Activated T-helper 2 cell treated with anti-CD3 and anti-CD28 coated beads, Interferon-gamma antibody, Interleukin-2, Interleukin-4, amounts not matched to agents 10 μg/mL and 5 μg/mL and 100 μg/mL, durations not matched to agents 14 hours and 24 hours and 36 hours (primary cell): Measurements from ENCODE around the gene TMEM106B. TPM values are rescaled to one million over a fixed set of nuclear protein-coding genes. Genes with fewer than 3 reads are reported as not detected.

ENCODE experiments used
- DNase-seq: peaks from one replicate; pipeline ENCODE4 v3.0.0; 2021; ENCODE audit warnings: low spot score
- H3K27ac Mint-ChIP-seq: one replicate; pipeline ENCODE4 v1.8.0; 2021; ENCODE audit warnings: mixed read lengths
- H3K27me3 Mint-ChIP-seq: one replicate; pipeline ENCODE4 v1.8.0; 2021; ENCODE audit warnings: low read depth, mixed read lengths
- H3K36me3 Mint-ChIP-seq: one replicate; pipeline ENCODE4 v1.8.0; 2021; ENCODE audit warnings: low read depth, mixed read lengths
- H3K4me1 Mint-ChIP-seq: one replicate; pipeline ENCODE4 v1.8.0; 2021; ENCODE audit warnings: low read depth, mixed read lengths
- H3K4me3 Mint-ChIP-seq: one replicate; pipeline ENCODE4 v1.8.0; 2021; ENCODE audit warnings: low read depth, mild to moderate bottlenecking, moderate library complexity, mixed read lengths
- H3K9me3 Mint-ChIP-seq: one replicate; pipeline ENCODE4 v1.8.0; 2021; ENCODE audit warnings: mixed read lengths
- intact Hi-C: fragments of 100-400 bp; cut with micrococcal nuclease; formaldehyde crosslinking; loops from one replicate; pipeline ENCODE4 v1.15.1; 2023
- total RNA-seq: library from RNA; stranded (reverse); gene quantifications from 2 replicates; pipeline ENCODE4 v1.2.3, GENCODE V29; 2022

The TMEM106B gene
- total RNA-seq, 1 donor from 2014 or later, result 24.1 TPM

- intact Hi-C loops, result no loop called here
- no peak overlapping the region for H3K4me3 Mint-ChIP-seq
- no peak overlapping the region for H3K27ac Mint-ChIP-seq
- H3K4me1 Mint-ChIP-seq, result peaks cover 10% of the 10 kb centered on the region
- no peak for DNase-seq
- H3K9me3 Mint-ChIP-seq, result peaks cover 15% of the 10 kb centered on the region
- H3K36me3 Mint-ChIP-seq, result peaks cover 9% of the 10 kb centered on the region
- H3K27me3 Mint-ChIP-seq, result peaks cover 21% of the 10 kb centered on the region
Measured at GRCh38 chr7:12281038-12281437, 69.9 kb downstream of the TMEM106B start.

- Mint-ChIP-seq H3K36me3 (no peaks in the 10 kb centered on the region), H3K27me3 (peaks cover 13% of the 10 kb centered on the region), H3K4me3 (no peak overlapping the region), H3K4me1 (no peaks in the 10 kb centered on the region), H3K27ac (no peak overlapping the region), H3K9me3 (peaks cover 9% of the 10 kb centered on the region)
- DNase-seq, result no peak
- intact Hi-C loops, result no loop called here
Measured at GRCh38 chr7:12287901-12288300, 76.8 kb downstream of the TMEM106B start.

GRCh38 chr7:12289996-12290395 is 78.9 kb downstream of the TMEM106B start:
- H3K9me3 Mint-ChIP-seq, result peaks cover 9% of the 10 kb centered on the region
- H3K36me3 Mint-ChIP-seq, result no peaks in the 10 kb centered on the region
- intact Hi-C loops, result no loop called here
- H3K4me3 Mint-ChIP-seq, result no peak overlapping the region
- no peaks in the 10 kb centered on the region for H3K4me1 Mint-ChIP-seq
- no peak overlapping the region for H3K27ac Mint-ChIP-seq
- H3K27me3 Mint-ChIP-seq, result peaks cover 3% of the 10 kb centered on the region
- no peak for DNase-seq

GRCh38 chr7:12290761-12291160 is 79.7 kb downstream of the TMEM106B start:
- no peak overlapping the region for H3K27ac Mint-ChIP-seq
- intact Hi-C loops, result no loop called here

GRCh38 chr7:12291870-12292269 is 80.8 kb downstream of the TMEM106B start:
- no peak for DNase-seq
- H3K4me1 Mint-ChIP-seq, result no peaks in the 10 kb centered on the region
- intact Hi-C loops, result no loop called here
- H3K27ac Mint-ChIP-seq, result no peak overlapping the region
- H3K9me3 Mint-ChIP-seq, result peaks cover 9% of the 10 kb centered on the region
- no peaks in the 10 kb centered on the region for H3K36me3 Mint-ChIP-seq
- H3K27me3 Mint-ChIP-seq, result peaks cover 6% of the 10 kb centered on the region
- no peak overlapping the region for H3K4me3 Mint-ChIP-seq

More at GRCh38 chr7:12290761-12291160, 79.7 kb downstream of the TMEM106B start:
- no peaks in the 10 kb centered on the region for H3K4me1 Mint-ChIP-seq
- H3K4me3 Mint-ChIP-seq, result no peak overlapping the region
- peaks cover 6% of the 10 kb centered on the region for H3K27me3 Mint-ChIP-seq
- H3K36me3 Mint-ChIP-seq, result no peaks in the 10 kb centered on the region
- no peak for DNase-seq
- peaks cover 9% of the 10 kb centered on the region for H3K9me3 Mint-ChIP-seq

Other genes with a start within 250 kb of the TMEM106B start
- gene VWDE, start 192.6 kb downstream of the TMEM106B start, total RNA-seq, result 2.9 and 3.2 TPM in 2 replicates